Fibroblast of skin of right quadriceps (primary cell): ENCODE results near the gene MRPL10.

Experiments
- DNase-seq: peaks from one replicate; pipeline ENCODE4 v3.0.0-alpha.2; 2013

MRPL10 gene

GRCh38 chr17:47831003-47831933 is at the start of gene MRPL10, which contains the start of gene LRRC46:
TSS of gene MRPL10 (minus strand) at chr17:47831541. CDS start at chr17:47831511, 30 bp downstream.
TSS of gene LRRC46 (plus strand) at chr17:47831670. CDS start at chr17:47831990, 320 bp downstream.
- DNase-seq = peak; percentile 91

- no peak for DNase-seq
Measured at GRCh38 chr17:47879776-47880454, 48.6 kb upstream of the MRPL10 start.

- peak; percentile 72 for DNase-seq
Measured at GRCh38 chr17:47879028-47879585, 47.8 kb upstream of the MRPL10 start.

- no peak for DNase-seq
Measured at GRCh38 chr17:47878203-47879027, 47.1 kb upstream of the MRPL10 start.

GRCh38 chr17:47877368-47878034 is 46.2 kb upstream of the MRPL10 start:
- DNase-seq = peak; percentile 68

- DNase-seq = no peak
Measured at GRCh38 chr17:47875011-47875985, 44.0 kb upstream of the MRPL10 start.

- no peak for DNase-seq
Measured at GRCh38 chr17:47873200-47874090, 42.1 kb upstream of the MRPL10 start.

- no peak for DNase-seq
Measured at GRCh38 chr17:47872651-47873161, 41.4 kb upstream of the MRPL10 start.

GRCh38 chr17:47872019-47872650 is 40.8 kb upstream of the MRPL10 start:
- no peak for DNase-seq

GRCh38 chr17:47871048-47871447 is 39.7 kb upstream of the MRPL10 start:
- DNase-seq = no peak

- no peak for DNase-seq
Measured at GRCh38 chr17:47870056-47870455, 38.7 kb upstream of the MRPL10 start.

GRCh38 chr17:47869114-47869513 is 37.8 kb upstream of the MRPL10 start:
- DNase-seq = no peak

- no peak for DNase-seq
Measured at GRCh38 chr17:47867813-47868533, 36.6 kb upstream of the MRPL10 start.

- DNase-seq = no peak
Measured at GRCh38 chr17:47866941-47867340, 35.6 kb upstream of the MRPL10 start.

GRCh38 chr17:47864791-47865216 is 33.5 kb upstream of the MRPL10 start:
- DNase-seq = no peak

GRCh38 chr17:47862621-47863440 is 31.5 kb upstream of the MRPL10 start:
- DNase-seq = peak; percentile 86

- DNase-seq = no peak
Measured at GRCh38 chr17:47860386-47860785, 29.0 kb upstream of the MRPL10 start.
